Measurements from ENCODE around the gene TBC1D16.

TBC1D16 gene

DNA sequence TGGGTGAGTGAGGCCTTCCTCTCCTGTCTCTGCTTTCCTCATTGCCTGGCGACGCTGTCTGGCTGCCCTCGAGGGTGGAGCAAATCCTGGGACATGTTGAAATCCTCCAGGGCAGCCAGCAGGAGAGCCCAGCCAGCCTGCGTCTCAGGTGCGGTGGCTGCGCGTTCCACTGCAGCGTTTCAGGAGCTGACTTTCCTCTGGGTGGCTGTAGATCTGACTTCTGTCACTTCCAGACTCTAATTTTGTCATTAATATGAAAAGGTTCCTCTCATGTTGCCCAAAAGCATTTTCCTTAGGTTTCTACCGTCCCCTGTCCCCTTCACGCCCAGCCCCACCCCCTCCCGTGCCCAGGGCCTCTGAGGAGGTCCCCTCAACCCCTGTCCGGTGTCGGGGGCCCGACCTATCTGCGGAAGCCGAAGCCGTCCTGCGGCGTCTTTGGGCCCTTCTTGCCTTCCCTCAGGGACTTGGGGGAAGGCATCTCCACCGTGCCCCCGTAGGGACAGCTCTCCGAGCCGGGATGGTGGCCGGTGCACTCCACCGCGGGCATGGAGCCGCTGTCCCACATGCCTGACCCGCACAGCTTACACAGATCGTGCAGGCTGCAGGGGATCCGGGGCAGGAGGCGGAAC lies 95.1 kb downstream of the TBC1D16 start:
- intact Hi-C loops (cut with DNase I; ENCODE audit: low total_unique reads), result no loop called here

GRCh38 chr17:79939755-79940458 lies 95.8 kb downstream of the TBC1D16 start:
- Histone ChIP-seq H3K27me3 (peaks cover 0 to 27% of the 10 kb centered on the region in 2 donors), H3K4me1 (peaks cover 0 to 6% (median 3%) of the 10 kb centered on the region in 4 donors), H3K36me3 (peaks cover 20 to 66% (median 60%) of the 10 kb centered on the region in 3 donors), H3K4me3 (no peak overlapping the region), H3K27ac (no peak overlapping the region), H3K9me3 (no peaks in the 10 kb centered on the region)
- intact Hi-C loops (cut with DNase I; ENCODE audit: low total_unique reads), result no loop called here
- TF ChIP-seq CTCF (IDR thresholded peaks at IDR 0.05), result no peak
- DNase-seq, result peak in 1 of 2 donors; percentile 24

More for the DNA sequence above, 95.1 kb downstream of the TBC1D16 start:
- H3K27me3 ChIP-seq, result peaks cover 0 to 27% of the 10 kb centered on the region in 2 donors
- no peaks in the 10 kb centered on the region for H3K9me3 ChIP-seq
- H3K4me3 ChIP-seq, result no peak overlapping the region
- H3K27ac ChIP-seq, result no peak overlapping the region
- DNase-seq, result peak; percentile 14 to 63
- peaks cover 20 to 73% (median 65%) of the 10 kb centered on the region in 3 donors for H3K36me3 ChIP-seq
- TF ChIP-seq CTCF (IDR thresholded peaks at IDR 0.05), result no peak
- H3K4me1 ChIP-seq, result peaks cover 0 to 6% (median 3%) of the 10 kb centered on the region in 4 donors

DNA sequence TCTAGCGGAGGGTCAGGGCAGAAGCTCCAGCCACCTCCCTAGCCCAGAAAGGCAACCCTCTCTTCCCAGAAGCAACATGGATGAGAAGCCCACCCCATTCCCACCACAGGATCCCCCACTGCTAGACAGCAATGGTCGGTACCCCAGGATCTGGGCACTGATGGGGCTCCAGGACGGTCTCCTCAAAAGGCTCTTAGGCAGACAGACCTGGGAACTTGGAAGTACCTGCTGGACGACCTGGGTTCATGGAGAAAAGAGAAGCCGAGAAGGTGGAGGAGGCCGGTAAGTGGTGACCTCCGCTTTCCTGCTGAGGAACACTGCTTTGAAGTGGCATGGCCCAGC lies 96.6 kb downstream of the TBC1D16 start:
- intact Hi-C loops (cut with DNase I; ENCODE audit: low total_unique reads), result no loop called here
- H3K9me3 ChIP-seq, result no peaks in the 10 kb centered on the region
- no peak overlapping the region for H3K27ac ChIP-seq
- TF ChIP-seq CTCF (IDR thresholded peaks at IDR 0.05), result no peak
- peaks cover 0 to 31% of the 10 kb centered on the region in 2 donors for H3K27me3 ChIP-seq
- no peak overlapping the region for H3K4me3 ChIP-seq
- peaks cover 20 to 58% (median 52%) of the 10 kb centered on the region in 3 donors for H3K36me3 ChIP-seq
- H3K4me1 ChIP-seq, result peaks cover 0 to 6% (median 3%) of the 10 kb centered on the region in 4 donors
- DNase-seq, result no peak

DNA sequence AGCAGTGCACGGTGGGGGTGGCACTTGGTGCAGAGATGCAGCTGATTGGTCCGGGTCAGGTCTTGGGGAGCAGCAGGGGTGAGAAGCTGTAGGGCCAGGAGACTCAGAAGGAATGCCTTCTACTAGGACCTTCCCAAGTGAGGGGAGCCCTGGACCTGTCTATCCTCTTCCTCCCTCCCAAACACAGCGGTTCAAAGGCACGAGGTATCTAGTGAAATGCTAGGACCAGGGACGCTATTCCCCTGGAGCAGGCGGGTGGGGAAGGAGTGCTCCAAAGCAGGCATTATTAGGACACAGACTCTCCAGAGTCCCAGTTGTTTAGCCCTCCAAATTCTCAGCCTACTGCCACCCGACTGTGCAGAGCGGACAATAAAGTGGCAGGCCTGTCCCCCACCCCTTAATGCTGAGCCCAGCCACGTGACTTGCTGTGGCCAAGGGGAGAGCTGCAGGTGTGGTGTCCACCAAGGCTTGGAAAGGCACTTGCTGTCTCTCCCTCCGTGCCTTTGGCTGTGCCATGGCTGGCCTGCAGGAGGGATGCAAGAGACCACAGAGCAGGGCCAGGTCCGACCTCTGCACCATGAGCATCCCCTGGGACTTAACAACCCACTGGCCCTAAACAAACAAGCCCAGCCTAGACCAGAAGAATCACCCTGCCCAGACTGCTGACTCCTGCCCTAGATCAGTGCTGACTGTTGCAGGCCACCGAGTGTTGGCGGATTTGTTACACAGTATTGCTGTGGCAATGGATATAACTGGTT lies 97.2 kb downstream of the TBC1D16 start:
- TF ChIP-seq CTCF (IDR thresholded peaks at IDR 0.05), result no peak
- Histone ChIP-seq H3K36me3 (peaks cover 20 to 53% (median 46%) of the 10 kb centered on the region in 3 donors), H3K4me3 (no peak overlapping the region), H3K27ac (no peak overlapping the region), H3K4me1 (peaks cover 0 to 10% (median 3%) of the 10 kb centered on the region in 4 donors), H3K27me3 (peaks cover 0 to 37% of the 10 kb centered on the region in 2 donors), H3K9me3 (no peaks in the 10 kb centered on the region)
- intact Hi-C loops (cut with DNase I; ENCODE audit: low total_unique reads), result no loop called here
- no peak for DNase-seq

DNA sequence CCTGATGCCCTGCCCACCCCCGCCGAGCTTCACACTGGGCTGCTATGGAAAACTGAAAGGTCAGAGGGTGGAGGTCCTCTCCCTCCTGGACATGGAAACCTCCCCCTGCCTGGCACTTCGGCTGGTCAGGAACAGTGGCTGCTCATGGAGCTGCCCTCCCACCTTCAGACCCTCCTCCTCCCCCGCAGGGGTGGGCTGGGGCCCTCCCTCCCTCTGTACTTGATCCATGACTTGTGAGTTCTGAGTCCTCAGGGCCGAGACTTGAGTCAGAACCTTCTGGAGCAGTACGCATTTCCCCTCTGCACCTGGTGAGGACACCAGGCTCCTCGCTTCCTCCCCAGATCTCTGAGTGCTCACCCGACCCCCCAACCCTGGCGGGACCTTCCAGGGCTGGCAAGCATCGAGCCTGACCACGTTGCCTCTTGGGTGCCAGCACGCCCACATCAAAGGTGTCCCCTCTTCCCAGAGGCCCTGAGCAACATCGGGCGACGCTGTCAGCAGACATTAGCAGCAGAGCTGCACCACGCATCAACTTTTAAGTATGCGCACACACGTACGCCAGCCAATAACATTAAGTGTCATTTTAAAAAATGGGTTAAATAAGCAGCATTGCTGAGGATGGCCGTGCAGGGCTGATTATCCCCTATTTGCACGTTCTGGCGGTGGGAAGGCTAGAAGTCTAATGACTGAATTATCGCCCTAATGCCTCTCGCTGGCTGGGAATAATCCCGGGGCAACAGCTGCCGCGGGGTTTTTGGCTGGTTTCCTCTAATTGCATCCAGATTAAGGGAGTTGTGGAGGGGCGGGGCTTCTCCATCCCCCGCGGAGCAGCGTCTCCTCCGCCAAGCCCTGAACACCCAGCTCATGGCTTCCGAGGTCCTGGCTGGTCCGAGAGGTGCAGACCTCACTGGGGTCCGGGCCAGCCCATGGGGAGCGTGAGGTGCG lies 98.0 kb downstream of the TBC1D16 start:
- H3K4me3 ChIP-seq, result no peak overlapping the region
- no peaks in the 10 kb centered on the region for H3K9me3 ChIP-seq
- H3K36me3 ChIP-seq, result peaks cover 16 to 44% (median 37%) of the 10 kb centered on the region in 3 donors
- H3K27ac ChIP-seq, result no peak overlapping the region
- no peak for TF ChIP-seq CTCF (IDR thresholded peaks at IDR 0.05)
- intact Hi-C loops (cut with DNase I; ENCODE audit: low total_unique reads), result no loop called here
- H3K4me1 ChIP-seq, result peaks cover 0 to 13% (median 3%) of the 10 kb centered on the region in 4 donors
- DNase-seq, result no peak
- peaks cover 0 to 44% of the 10 kb centered on the region in 2 donors for H3K27me3 ChIP-seq
